PFSK-1 (cell line): Measurements from ENCODE around the gene ARHGEF7.

Experiments used
- POLR2AphosphoS5 ChIP-seq: IDR thresholded peaks from 2 replicates; pipeline ENCODE4 v1.6.1; 2012; ENCODE audit warnings: low read depth, mild to moderate bottlenecking, control low read depth, low read length, moderate library complexity
- TAF1 ChIP-seq: IDR thresholded peaks from 2 replicates; pipeline ENCODE4 v1.6.1; 2012; ENCODE audit warnings: low read length, control low read depth, borderline replicate concordance; ENCODE audit not compliant: insufficient read depth
- TF ChIP-seq, protein P1 (sequence below), 2 experiments: IDR thresholded peaks; 2 replicates each; pipeline versions ENCODE4 v1.6.1 to v1.8.0; 2011 to 2012; ENCODE audit warnings: low read depth in 2 of 2, low read length in 2 of 2, control low read depth in 1 of 2, inconsistent platforms in 1 of 2, mild to moderate bottlenecking in 1 of 2, moderate library complexity in 1 of 2; ENCODE audit not compliant: insufficient read depth in 1 of 2

DNA sequence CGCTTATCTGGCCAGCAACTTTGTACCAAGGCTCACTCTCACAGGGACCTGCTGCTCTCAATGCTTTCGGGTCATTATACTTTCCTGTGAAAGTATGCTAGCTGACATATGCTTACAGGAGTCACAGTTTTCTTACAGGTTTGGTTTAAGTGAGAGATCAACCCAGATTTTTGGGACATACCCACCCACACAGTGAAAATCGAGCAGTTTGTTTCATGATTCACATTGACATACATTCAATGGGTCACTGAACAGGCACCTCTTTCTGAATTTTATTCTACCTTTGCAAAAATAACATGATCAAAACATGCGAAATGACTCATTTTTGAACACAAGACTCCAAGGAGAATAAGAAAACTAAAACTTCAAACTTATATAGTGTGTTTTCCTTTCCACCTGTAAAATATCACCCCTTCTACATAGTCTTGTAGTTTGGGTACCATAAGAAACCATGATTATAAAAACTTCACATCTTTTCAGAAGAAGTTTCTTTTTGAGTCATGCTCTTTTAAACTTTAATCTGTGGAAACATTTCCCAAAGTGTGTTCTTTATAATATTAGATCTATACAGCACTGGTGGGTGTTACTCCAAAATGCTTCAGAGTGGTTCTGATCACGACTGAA lies 161.0 kb downstream of the ARHGEF7 start:
- TF ChIP-seq, protein P1, sequence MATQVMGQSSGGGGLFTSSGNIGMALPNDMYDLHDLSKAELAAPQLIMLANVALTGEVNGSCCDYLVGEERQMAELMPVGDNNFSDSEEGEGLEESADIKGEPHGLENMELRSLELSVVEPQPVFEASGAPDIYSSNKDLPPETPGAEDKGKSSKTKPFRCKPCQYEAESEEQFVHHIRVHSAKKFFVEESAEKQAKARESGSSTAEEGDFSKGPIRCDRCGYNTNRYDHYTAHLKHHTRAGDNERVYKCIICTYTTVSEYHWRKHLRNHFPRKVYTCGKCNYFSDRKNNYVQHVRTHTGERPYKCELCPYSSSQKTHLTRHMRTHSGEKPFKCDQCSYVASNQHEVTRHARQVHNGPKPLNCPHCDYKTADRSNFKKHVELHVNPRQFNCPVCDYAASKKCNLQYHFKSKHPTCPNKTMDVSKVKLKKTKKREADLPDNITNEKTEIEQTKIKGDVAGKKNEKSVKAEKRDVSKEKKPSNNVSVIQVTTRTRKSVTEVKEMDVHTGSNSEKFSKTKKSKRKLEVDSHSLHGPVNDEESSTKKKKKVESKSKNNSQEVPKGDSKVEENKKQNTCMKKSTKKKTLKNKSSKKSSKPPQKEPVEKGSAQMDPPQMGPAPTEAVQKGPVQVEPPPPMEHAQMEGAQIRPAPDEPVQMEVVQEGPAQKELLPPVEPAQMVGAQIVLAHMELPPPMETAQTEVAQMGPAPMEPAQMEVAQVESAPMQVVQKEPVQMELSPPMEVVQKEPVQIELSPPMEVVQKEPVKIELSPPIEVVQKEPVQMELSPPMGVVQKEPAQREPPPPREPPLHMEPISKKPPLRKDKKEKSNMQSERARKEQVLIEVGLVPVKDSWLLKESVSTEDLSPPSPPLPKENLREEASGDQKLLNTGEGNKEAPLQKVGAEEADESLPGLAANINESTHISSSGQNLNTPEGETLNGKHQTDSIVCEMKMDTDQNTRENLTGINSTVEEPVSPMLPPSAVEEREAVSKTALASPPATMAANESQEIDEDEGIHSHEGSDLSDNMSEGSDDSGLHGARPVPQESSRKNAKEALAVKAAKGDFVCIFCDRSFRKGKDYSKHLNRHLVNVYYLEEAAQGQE (IDR thresholded peaks at IDR 0.05; ENCODE audit: insufficient read depth in 1 of 2, low read depth in 2 of 2, low read length in 2 of 2): no peak
- no peak for TF ChIP-seq POLR2AphosphoS5
- no peak for TF ChIP-seq TAF1
